IMR-90 (cell line): ENCODE measurements around the gene VWA5A.

ENCODE experiments used
- BHLHE40 ChIP-seq: fragments of 150-350 bp; IDR thresholded peaks from 2 replicates; pipeline ENCODE4 v1.6.1; 2016; ENCODE audit warnings: mild to moderate bottlenecking, low read depth, low read length
- CEBPB ChIP-seq: IDR thresholded peaks from 2 replicates; pipeline ENCODE4 v1.6.1; 2012; ENCODE audit warnings: low read depth, low read length, improper control_type of control experiment
- CTCF ChIP-seq: conservative IDR thresholded peaks from 2 replicates; pipeline ENCODE4 v1.5.1; 2012; ENCODE audit warnings: mild to moderate bottlenecking, low read depth, low read length, improper control_type of control experiment
- ELK1 ChIP-seq: fragments of 150-350 bp; IDR thresholded peaks from 2 replicates; pipeline ENCODE4 v1.6.1; 2016; ENCODE audit warnings: low read depth, mild to moderate bottlenecking, low read length, moderate library complexity, borderline replicate concordance
- FOS ChIP-seq: fragments of 150-350 bp; IDR thresholded peaks from 2 replicates; pipeline ENCODE4 v1.6.1; 2016; ENCODE audit warnings: low read depth, low read length
- NFE2L2 ChIP-seq: fragments of 150-350 bp; IDR thresholded peaks from 2 replicates; pipeline ENCODE4 v1.6.1; 2016; ENCODE audit warnings: low read depth, mild to moderate bottlenecking, low read length
- POLR2A ChIP-seq: IDR thresholded peaks from 2 replicates; pipeline ENCODE4 v1.6.1; 2012; ENCODE audit warnings: mild to moderate bottlenecking, low read depth, low read length
- RAD21 ChIP-seq: IDR thresholded peaks from 2 replicates; pipeline ENCODE4 v1.6.1; 2012; ENCODE audit warnings: low read length, improper control_type of control experiment
- RCOR1 ChIP-seq: IDR thresholded peaks from 2 replicates; pipeline ENCODE4 v1.6.1; 2012; ENCODE audit warnings: mild to moderate bottlenecking, low read length, improper control_type of control experiment; ENCODE audit not compliant: insufficient replicate concordance
- USF2 ChIP-seq: fragments of 150-350 bp; IDR thresholded peaks from 2 replicates; pipeline ENCODE4 v1.6.1; 2017; ENCODE audit warnings: mild to moderate bottlenecking, antibody characterized with exemption, low read length, low read depth

GRCh38 chr11:124079631-124080326 is 35.5 kb upstream of the VWA5A start:
- TF ChIP-seq RCOR1 (no peak), NFE2L2 (no peak), CTCF (no peak), POLR2A (no peak), BHLHE40 (no peak), ELK1 (no peak), RAD21 (no peak), CEBPB (no peak), FOS (no peak), USF2 (no peak)
